ENCODE measurements around the gene ZNF511. TPM values are rescaled to one million over a fixed set of nuclear protein-coding genes. Genes with fewer than 3 reads are reported as not detected.

The ZNF511 gene
- total and polyA plus RNA-seq, 9 of the 15 experiments (the other 6 are each of a cell fraction or from before 2014, with no cell fraction given) = 0.61 to 69.3 (median 40.1) TPM

DNA sequence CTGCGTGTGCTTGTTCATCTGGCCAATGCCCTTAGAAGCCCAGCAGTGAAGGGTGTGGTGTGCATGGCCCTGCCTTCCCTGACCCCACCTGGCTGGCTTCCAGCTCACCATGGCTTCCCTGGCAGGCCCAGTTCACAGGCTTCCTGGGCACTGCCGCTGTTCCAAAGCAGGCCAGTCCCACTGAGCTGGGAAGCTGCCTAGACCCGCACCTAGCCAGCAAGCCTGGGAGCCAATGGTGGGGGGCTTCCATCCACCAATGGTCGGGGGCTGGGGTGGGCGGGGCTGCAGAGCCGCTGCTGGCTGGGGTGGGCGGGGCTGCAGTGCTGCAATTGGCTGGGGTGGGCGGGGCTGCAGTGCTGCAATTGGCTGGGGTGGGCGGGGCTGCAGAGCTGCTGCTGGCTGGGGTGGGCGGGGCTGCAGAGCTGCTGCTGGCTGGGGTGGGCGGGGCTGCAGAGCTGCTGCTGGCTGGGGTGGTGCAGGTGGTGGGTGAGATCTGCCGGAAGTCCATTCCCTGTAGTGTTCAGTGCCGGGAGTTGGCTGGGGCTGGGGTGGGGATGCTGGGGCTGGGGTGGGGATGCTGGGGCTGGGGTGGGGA lies 15.6 kb downstream of the ZNF511 start:
- in situ Hi-C loops (cut with MboI) = no loop called here
- ChIA-PET CTCF (ENCODE audit: low intra/inter-chr PET ratio) (no interaction called here), POLR2A (no interaction called here)
- no peak for FAIRE-seq
- intact Hi-C loops (cut with micrococcal nuclease) = loop anchor here (10.0 kb wide), 2 partner anchors 71 to 161 kb away; partner anchors contain the start of gene MTG1
- no TSS peak for BruUV-seq (replicated peaks)
- peak; percentile 66 to 75 (median 66) for DNase-seq (ENCODE audit: extremely low read depth in 1 of 4, low spot score in 3 of 4)
- Histone ChIP-seq H3K4me1 (replicated peaks in 1 of 2; ENCODE audit: control insufficient read depth in 2 of 2, insufficient read depth in 2 of 2, low read length in 2 of 2) (peaks cover 0 to 49% of the 10 kb centered on the region in 2 experiments; a peak in 3 of 5 replicates), H3K36me3 (ENCODE audit: control insufficient read depth, insufficient read depth, low read length) (no peaks in the 10 kb centered on the region), H3K9me3 (replicated peaks; ENCODE audit: control insufficient read depth, insufficient read depth, low read depth, low read length) (no peaks in the 10 kb centered on the region), H3K9ac (ENCODE audit: insufficient read depth in 1 of 2, low read depth in 2 of 2, low read length in 2 of 2) (peak overlapping the region in 1 of 2 experiments; percentile 76; a peak in 2 of 4 replicates), H3K4me3 (peak overlapping the region; percentile 33), H4K20me1 (replicated peaks; ENCODE audit: control insufficient read depth, insufficient read depth, low read length) (no peaks in the 10 kb centered on the region), H3K27me3 (ENCODE audit: control insufficient read depth in 2 of 2, insufficient read depth in 2 of 2, low read length in 2 of 2) (no peaks in the 10 kb centered on the region; a peak in 1 of 5 replicates), H3K9me1 (ENCODE audit: control insufficient read depth, insufficient read depth, low read length) (no peaks in the 10 kb centered on the region), H3K4me2 (ENCODE audit: insufficient read depth, low read length) (peak overlapping the region; percentile 70), H2AFZ (ENCODE audit: low read depth, low read length) (peak overlapping the region; percentile 87), H3K27ac (ENCODE audit: extremely low read depth, low read depth, low read length) (no peak overlapping the region), H3K79me2 (ENCODE audit: control insufficient read depth, insufficient read depth, low read length) (no peaks in the 10 kb centered on the region)
- peak; percentile 94 for ATAC-seq
- TF ChIP-seq BRF1 (IDR thresholded peaks at IDR 0.05; ENCODE audit: borderline replicate concordance, extremely low read depth, insufficient read length) (no peak), GABPA (tag; conservative IDR thresholded peaks at IDR 0.05; ENCODE audit: low read depth) (peak; percentile 79), ZNF436 (CRISPR knock-in tag; IDR thresholded peaks at IDR 0.05) (no peak), GABPB1 (CRISPR knock-in tag; IDR thresholded peaks at IDR 0.05) (peak; percentile 76), NFIC (IDR thresholded peaks at IDR 0.05) (peak; percentile 91), MNT (conservative IDR thresholded peaks at IDR 0.05) (0 out of 4 replicates have a peak, but pooled peaks of 1 of the 2 experiments have one; percentile 31), ZBTB7A (IDR thresholded peaks at IDR 0.05; ENCODE audit: borderline replicate concordance, control insufficient read depth, low read depth, low read length) (0 out of 2 replicates have a peak, but pooled peaks have one; percentile 24), POU5F1 (IDR thresholded peaks at IDR 0.05; ENCODE audit: borderline replicate concordance, low read depth, low read length, partially characterized antibody) (no peak)
- WGBS (ENCODE audit: insufficient coverage, low coverage, missing lambda C conversion rate) = 0% methylated on average over 3 of the region's 13 CpGs

Measured in K562 (cell line).